Mucosa of rectum (tissue), 2 donors: ENCODE data around the gene WNT7B.

ENCODE experiments used
- H3K27ac ChIP-seq, 2 donors: one replicate each; pipeline ENCODE4 v1.7.0; 2013; ENCODE audit warnings: inconsistent platforms in 2 of 2, low read depth in 2 of 2, low read length in 2 of 2
- H3K27me3 ChIP-seq, 2 donors: one replicate each; pipeline ENCODE4 v1.7.0; 2013; ENCODE audit warnings: low read length in 2 of 2; ENCODE audit not compliant: control insufficient read depth in 2 of 2, insufficient read depth in 2 of 2
- H3K36me3 ChIP-seq, 2 donors: one replicate each; pipeline ENCODE4 v1.7.0; 2013; ENCODE audit warnings: low read length in 2 of 2; ENCODE audit not compliant: control insufficient read depth in 2 of 2, insufficient read depth in 2 of 2
- H3K4me1 ChIP-seq, 2 donors: one replicate each; pipeline ENCODE4 v1.7.0; 2013; ENCODE audit warnings: low read length in 2 of 2, mild to moderate bottlenecking in 1 of 2; ENCODE audit not compliant: control insufficient read depth in 2 of 2, insufficient read depth in 2 of 2
- H3K4me3 ChIP-seq, 2 donors: one replicate each; pipeline ENCODE4 v1.7.0; 2013; ENCODE audit warnings: low read length in 2 of 2
- H3K9ac ChIP-seq, 2 donors: one replicate each; pipeline ENCODE4 v1.7.0; 2013; ENCODE audit warnings: low read length in 2 of 2, low read depth in 1 of 2, mild to moderate bottlenecking in 1 of 2
- H3K9me3 ChIP-seq, 2 donors: one replicate each; pipeline ENCODE4 v1.7.0; 2013; ENCODE audit warnings: low read length in 2 of 2; ENCODE audit not compliant: control insufficient read depth in 2 of 2
- donor health status: healthy.
- donor health status: Normal muscosa, but diverticular disease.

Gene WNT7B

DNA sequence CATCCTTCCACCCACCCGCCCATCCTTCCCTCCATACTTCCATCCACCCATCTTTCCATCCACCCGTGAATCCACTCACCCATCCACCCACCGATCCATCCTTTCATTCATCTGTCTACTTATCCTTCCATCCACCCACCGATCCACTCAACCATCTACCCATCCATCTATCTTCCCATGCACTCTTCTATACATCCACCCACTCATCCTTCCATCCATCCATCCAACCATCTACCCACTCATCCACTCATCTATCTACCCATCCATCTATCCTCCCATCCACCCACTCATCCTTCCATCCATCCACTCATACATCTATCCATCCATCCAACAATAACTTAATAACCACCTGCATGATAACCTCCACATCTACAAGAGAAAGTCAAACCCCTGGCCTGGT is 47.3 kb downstream of the WNT7B start:
- Histone ChIP-seq H3K4me1 (no peaks in the 10 kb centered on the region), H3K27me3 (peaks cover under 1 to 5% of the 10 kb centered on the region in 2 donors), H3K9ac (no peak overlapping the region), H3K9me3 (no peaks in the 10 kb centered on the region), H3K36me3 (no peaks in the 10 kb centered on the region), H3K4me3 (no peak overlapping the region), H3K27ac (no peak overlapping the region)

DNA sequence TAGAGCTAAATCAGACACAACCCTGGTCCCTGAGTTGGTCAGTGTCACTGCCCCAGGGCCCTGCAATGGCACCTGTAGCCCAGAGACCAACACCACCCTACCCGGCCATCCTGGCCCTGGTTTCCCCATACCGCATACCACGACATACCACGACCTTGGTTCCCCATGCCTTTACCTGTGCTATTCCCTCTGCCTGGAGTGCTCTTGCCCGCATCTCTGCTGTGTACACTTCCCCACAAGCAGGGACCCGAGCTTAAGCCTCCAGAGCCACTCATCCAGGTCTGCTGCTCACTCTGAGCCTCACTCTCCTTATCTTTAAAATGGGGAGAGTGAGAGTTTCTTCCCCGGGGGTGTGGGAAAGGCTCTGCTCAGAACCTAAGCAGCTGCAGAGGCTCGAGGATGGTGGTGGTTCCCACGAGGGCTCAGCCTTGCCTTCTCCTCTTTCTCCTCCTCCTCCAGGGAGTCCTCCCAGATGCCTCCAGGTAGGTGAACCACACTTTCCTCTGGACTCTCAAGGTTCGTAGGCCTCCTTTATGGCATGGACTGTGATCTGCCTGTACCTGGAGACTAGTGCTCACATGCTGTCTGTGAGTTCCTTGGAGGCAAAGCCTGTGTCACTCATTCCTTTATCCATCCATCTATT is 48.1 kb downstream of the WNT7B start:
- no peaks in the 10 kb centered on the region for H3K4me1 ChIP-seq
- peaks cover 0 to 2% of the 10 kb centered on the region in 2 donors for H3K27me3 ChIP-seq
- no peaks in the 10 kb centered on the region for H3K36me3 ChIP-seq
- H3K4me3 ChIP-seq, result no peak overlapping the region
- no peaks in the 10 kb centered on the region for H3K9me3 ChIP-seq
- H3K9ac ChIP-seq, result no peak overlapping the region
- H3K27ac ChIP-seq, result no peak overlapping the region

DNA sequence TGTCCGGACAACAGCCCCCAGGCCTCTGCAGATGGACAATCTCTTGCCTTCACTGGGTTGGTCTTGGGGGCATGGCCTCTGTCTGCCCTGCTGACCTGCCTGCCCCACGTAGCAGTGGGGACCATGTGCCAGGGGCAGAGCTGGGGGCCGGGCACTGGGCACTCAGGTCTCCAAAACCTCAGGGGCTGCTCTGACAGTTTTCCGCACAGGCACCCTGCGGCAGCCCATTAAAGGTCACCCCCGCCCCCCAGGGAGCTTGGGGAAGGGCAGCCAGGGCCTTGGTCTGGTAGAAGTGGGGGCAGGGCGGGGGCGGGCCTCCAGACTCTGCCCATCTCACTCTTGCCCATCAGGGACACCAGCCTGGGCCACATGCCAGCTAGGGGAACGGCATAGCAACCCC is 49.9 kb downstream of the WNT7B start:
- Histone ChIP-seq H3K27ac (no peak overlapping the region), H3K36me3 (no peaks in the 10 kb centered on the region), H3K9ac (no peak overlapping the region), H3K4me3 (no peak overlapping the region), H3K4me1 (no peaks in the 10 kb centered on the region), H3K27me3 (peaks cover 0 to 2% of the 10 kb centered on the region in 2 donors), H3K9me3 (no peaks in the 10 kb centered on the region)

DNA sequence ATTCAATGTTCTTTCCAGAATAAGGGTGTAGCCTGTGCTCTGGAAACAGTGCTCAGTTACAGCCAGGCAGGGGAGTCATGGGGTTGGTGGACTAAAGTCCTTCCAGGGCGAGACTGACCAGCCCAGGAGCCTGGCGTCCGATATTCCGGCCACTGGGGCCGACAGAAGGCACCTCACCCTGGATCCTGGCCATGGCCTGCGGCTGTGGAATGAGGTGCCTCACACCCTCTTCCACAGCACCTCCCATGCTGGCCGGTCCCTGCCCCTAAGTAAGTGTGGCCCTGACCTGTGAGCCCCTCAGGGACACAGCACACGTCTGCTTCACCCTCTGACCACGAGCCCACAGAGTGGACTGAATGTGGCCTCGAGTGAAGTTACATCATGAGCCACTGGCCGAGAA is 50.5 kb downstream of the WNT7B start:
- no peak overlapping the region for H3K27ac ChIP-seq
- no peaks in the 10 kb centered on the region for H3K36me3 ChIP-seq
- H3K9me3 ChIP-seq, result no peaks in the 10 kb centered on the region

DNA sequence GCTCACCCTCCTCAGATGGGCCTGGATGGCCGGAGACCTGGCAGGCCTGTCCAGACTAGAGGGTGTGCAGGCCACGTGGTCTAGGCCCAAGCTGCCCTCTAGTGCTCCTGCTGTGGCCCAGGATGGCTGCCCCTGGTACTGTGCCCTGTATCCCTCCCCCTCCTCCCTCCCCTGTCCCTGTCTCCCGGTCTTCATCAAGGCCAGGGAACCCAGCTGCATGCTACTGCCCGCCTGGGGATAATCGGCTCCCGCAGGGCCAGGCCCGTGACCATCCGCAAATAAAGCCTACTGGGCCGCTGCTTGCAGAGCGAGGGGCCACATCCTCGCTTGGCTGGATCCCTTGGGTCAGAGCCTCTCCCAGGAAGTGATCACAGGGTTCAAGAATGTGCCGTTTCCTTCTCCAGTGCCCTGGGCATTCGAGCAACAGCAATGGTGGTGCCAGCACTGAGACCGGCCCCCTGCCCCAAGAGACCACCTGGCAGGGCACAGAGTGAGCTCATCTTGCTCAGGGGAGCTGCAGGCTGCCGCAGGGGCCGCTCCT is 51.1 kb downstream of the WNT7B start:
- Histone ChIP-seq H3K9me3 (no peaks in the 10 kb centered on the region), H3K36me3 (no peaks in the 10 kb centered on the region), H3K27ac (no peak overlapping the region), H3K4me3 (no peak overlapping the region), H3K4me1 (no peaks in the 10 kb centered on the region), H3K9ac (no peak overlapping the region), H3K27me3 (peaks cover 0 to 2% of the 10 kb centered on the region in 2 donors)

More for the DNA sequence above, 50.5 kb downstream of the WNT7B start:
- H3K27me3 ChIP-seq, result peaks cover 0 to 2% of the 10 kb centered on the region in 2 donors
- no peaks in the 10 kb centered on the region for H3K4me1 ChIP-seq
- H3K4me3 ChIP-seq, result no peak overlapping the region
- no peak overlapping the region for H3K9ac ChIP-seq

DNA sequence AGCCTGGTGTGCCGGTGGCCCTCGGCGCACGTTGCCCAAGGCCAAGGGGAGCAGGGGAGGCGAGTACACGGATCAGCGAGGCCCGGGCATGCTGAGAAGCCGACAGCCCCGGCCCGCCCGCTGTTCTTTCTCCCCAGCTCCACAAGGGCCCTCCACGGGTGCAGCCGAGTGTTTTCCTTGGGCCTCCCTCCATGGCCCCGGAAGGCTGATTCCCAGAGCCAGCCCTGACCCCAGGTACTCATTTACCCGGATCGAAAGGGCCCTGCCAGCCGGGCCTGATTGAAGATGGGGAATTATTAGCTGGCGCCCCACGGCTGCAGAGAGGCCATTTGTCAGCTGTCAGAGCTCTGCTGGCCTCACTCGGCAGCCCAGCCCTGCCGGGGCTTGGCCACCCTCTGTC is 53.1 kb downstream of the WNT7B start:
- H3K9ac ChIP-seq, result no peak overlapping the region
- no peaks in the 10 kb centered on the region for H3K27me3 ChIP-seq
- H3K27ac ChIP-seq, result no peak overlapping the region
- no peaks in the 10 kb centered on the region for H3K9me3 ChIP-seq
- no peaks in the 10 kb centered on the region for H3K36me3 ChIP-seq
- no peaks in the 10 kb centered on the region for H3K4me1 ChIP-seq
- no peak overlapping the region for H3K4me3 ChIP-seq

DNA sequence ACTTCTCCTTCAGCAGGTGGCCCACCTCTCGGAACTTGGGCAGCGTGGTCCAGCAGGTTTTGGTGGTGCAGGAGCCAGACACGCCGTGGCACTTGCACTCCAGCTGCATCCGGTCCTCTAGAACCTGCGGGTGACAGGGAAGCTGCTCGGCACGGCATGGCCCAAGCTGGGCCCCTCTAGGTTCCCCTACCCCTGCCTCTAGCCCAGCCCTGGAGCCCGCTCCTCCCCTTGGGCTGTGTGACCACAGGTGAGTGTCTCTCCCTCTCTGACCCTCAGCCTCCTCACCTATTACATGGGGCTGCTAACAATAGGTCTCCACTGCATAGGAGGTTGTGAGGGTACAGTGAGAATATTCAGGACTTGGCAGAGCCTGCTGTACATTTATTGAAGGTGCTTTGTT is 53.8 kb downstream of the WNT7B start:
- H3K9me3 ChIP-seq, result no peaks in the 10 kb centered on the region
- no peak overlapping the region for H3K9ac ChIP-seq
- no peak overlapping the region for H3K27ac ChIP-seq
- H3K36me3 ChIP-seq, result no peaks in the 10 kb centered on the region
- no peaks in the 10 kb centered on the region for H3K27me3 ChIP-seq
- H3K4me1 ChIP-seq, result no peaks in the 10 kb centered on the region
- H3K4me3 ChIP-seq, result no peak overlapping the region

DNA sequence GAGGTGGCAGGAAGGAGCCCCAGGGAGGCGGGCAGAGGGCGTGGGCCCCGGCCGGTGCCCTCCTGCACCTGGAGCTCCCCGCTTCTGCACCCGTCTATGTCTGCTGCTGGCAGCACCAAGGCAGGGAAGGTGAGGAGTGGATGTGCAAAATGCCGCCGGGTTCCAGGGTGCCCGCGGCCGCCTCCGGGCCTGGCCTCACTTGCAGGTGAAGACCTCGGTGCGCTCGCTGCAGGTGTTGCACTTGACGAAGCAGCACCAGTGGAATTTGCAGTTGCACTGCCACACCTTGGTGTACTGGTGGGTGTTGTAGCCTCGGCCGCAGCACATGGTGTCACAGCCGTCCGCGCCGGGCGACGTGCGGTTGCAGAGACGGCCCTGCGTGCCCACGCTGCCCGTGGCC is 54.3 kb downstream of the WNT7B start:
- Histone ChIP-seq H3K27ac (no peak overlapping the region), H3K27me3 (no peaks in the 10 kb centered on the region), H3K4me3 (no peak overlapping the region), H3K36me3 (no peaks in the 10 kb centered on the region), H3K9me3 (no peaks in the 10 kb centered on the region), H3K9ac (no peak overlapping the region), H3K4me1 (no peaks in the 10 kb centered on the region)

DNA sequence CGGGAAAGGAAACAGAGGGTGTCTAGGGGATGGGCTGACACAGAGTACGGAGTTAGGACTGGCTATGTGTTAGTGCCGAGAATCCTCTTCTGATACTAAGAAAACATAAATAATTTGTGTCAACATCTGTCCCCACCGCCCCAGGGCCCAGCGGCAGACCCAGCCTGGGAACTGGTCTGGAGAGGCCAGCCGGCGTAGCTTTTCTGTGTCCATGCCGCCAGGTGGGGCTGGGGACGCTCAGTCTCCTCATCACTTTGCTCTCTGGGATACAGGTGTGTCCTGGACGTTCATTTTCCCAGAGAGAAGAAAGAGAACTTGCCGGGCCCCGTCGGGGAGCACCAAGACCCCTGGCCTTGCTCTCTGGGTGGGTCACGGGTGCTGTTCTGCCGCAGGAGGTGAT is 54.7 kb downstream of the WNT7B start:
- Histone ChIP-seq H3K9me3 (no peaks in the 10 kb centered on the region), H3K27ac (no peak overlapping the region), H3K9ac (no peak overlapping the region)

DNA sequence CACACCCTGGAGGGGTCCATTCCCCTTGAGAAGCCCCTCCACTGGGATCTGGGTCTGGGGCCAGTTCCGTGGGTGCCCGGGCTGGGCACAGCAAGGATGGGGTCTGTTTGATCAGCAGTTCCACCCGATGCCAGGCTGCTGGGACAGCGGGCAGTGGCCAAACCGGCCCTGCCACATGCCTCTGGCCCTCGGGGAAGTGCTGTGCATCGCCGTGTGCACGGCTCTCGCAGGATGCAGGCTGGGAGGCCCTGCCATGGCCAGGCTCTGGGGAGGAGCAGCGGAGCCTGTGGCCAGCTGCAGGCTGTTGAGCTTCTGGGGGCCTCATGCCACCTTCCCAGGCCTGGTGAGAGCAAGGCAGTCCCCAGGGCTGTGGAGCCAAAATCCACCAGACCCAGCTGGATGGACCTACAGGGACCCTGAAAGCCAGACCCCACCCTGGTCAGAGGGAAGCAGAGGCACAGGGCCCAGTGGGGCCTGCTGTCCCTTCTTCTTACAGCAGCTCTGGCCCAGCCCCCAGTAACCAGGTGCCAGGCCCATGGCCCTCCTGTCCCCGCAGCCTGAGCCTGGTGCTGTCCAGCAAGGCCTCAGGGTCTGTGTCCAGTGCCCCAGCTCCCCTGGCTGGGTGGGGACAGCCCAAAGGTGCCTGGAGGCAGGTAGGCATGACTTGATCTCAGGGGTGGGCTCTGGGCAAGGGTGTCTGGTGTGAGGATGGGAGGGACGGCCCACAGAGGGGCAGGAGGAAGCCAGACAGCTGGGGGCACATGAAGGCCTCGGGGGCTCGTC is 57.3 kb downstream of the WNT7B start:
- Histone ChIP-seq H3K9ac (no peak overlapping the region), H3K4me1 (no peaks in the 10 kb centered on the region), H3K9me3 (no peaks in the 10 kb centered on the region), H3K4me3 (no peak overlapping the region), H3K27ac (no peak overlapping the region), H3K36me3 (no peaks in the 10 kb centered on the region), H3K27me3 (no peaks in the 10 kb centered on the region)

More for the DNA sequence above, 54.7 kb downstream of the WNT7B start:
- Histone ChIP-seq H3K27me3 (no peaks in the 10 kb centered on the region), H3K4me3 (no peak overlapping the region), H3K36me3 (no peaks in the 10 kb centered on the region), H3K4me1 (no peaks in the 10 kb centered on the region)
